Activated CD8-positive, alpha-beta memory T cell treated with anti-CD3 and anti-CD28 coated beads, Interleukin-2, amount 10 ng/mL, durations not matched to agents 7 days and 5 days (primary cell): Measurements from ENCODE around the gene PLA2G12B. TPM values are rescaled to one million over a fixed set of nuclear protein-coding genes. Genes with fewer than 3 reads are reported as not detected.

Experiments
- ATAC-seq: fragments of 150-1000 bp; cut with Tn5 transposase; one replicate; pipeline ENCODE4 v1.10.0; 2021; ENCODE audit warnings: moderate library complexity
- CTCF ChIA-PET: fragments of 350-600 bp; sonication (Branson Sonifier 250); formaldehyde crosslinking; loops from one replicate; lab custom pipeline; 2021; ENCODE audit warnings: antibody characterized with exemption; lab: Charles Lee
- DNase-seq: peaks from one replicate; pipeline ENCODE4 v3.0.0-alpha.2; 2020
- H3K27ac Mint-ChIP-seq: one replicate; pipeline ENCODE4 v1.8.0; 2021; ENCODE audit warnings: mild to moderate bottlenecking, mixed read lengths
- H3K27me3 Mint-ChIP-seq: one replicate; pipeline ENCODE4 v1.8.0; 2021; ENCODE audit warnings: mixed read lengths
- H3K36me3 Mint-ChIP-seq: one replicate; pipeline ENCODE4 v1.8.0; 2021; ENCODE audit warnings: mild to moderate bottlenecking, mixed read lengths
- H3K4me1 Mint-ChIP-seq: one replicate; pipeline ENCODE4 v1.8.0; 2021; ENCODE audit warnings: mixed read lengths
- H3K4me3 Mint-ChIP-seq: one replicate; pipeline ENCODE4 v1.8.0; 2021; ENCODE audit warnings: mild to moderate bottlenecking, moderate library complexity, mixed read lengths
- H3K9me3 Mint-ChIP-seq: one replicate; pipeline ENCODE4 v1.8.0; 2022; ENCODE audit warnings: low read depth, mixed read lengths
- total RNA-seq, 2 experiments: library from RNA; stranded (reverse); gene quantifications; one replicate each; pipeline ENCODE4 v1.2.3, GENCODE V29; 2021

Gene PLA2G12B
- total RNA-seq, 2 experiments from 2014 or later: not detected

DNA sequence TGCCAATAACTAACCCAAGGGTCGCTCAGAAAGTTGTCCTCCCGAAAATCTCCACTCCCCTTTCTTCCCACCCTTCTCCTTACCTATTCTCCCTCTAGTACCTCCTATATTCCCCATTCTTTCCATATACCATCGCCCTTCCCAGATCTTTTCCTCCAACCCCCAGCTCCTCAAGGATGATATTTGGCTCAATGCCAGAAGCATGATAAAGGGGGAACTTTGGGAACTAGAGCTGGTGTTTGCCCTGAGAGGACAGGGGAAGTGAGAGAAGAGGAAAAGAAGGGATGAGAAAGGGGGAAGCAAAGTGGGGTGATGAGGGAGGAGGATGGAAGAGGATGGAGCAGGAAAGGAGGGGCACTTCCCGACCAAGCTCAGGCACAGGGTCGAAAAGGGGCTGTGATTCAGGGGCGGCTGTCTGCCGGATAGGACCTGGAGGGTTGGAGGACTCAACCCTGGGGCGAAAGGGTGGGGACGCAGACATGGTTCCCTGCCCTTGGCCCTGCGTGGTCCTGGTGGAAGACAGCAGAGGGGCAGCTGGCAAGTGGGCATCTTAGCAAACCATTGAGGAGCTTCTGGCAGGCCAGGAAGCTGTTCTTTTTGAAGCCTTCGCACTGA, 59.3 kb downstream of the PLA2G12B start:
- no peaks in the 10 kb centered on the region for H3K36me3 Mint-ChIP-seq
- CTCF ChIA-PET: no interaction called here
- H3K4me1 Mint-ChIP-seq: no peaks in the 10 kb centered on the region
- H3K9me3 Mint-ChIP-seq: no peaks in the 10 kb centered on the region
- peaks cover 14% of the 10 kb centered on the region for H3K27me3 Mint-ChIP-seq
- H3K4me3 Mint-ChIP-seq: no peak overlapping the region
- no peak for DNase-seq
- no peak for ATAC-seq
- H3K27ac Mint-ChIP-seq: no peak overlapping the region

DNA sequence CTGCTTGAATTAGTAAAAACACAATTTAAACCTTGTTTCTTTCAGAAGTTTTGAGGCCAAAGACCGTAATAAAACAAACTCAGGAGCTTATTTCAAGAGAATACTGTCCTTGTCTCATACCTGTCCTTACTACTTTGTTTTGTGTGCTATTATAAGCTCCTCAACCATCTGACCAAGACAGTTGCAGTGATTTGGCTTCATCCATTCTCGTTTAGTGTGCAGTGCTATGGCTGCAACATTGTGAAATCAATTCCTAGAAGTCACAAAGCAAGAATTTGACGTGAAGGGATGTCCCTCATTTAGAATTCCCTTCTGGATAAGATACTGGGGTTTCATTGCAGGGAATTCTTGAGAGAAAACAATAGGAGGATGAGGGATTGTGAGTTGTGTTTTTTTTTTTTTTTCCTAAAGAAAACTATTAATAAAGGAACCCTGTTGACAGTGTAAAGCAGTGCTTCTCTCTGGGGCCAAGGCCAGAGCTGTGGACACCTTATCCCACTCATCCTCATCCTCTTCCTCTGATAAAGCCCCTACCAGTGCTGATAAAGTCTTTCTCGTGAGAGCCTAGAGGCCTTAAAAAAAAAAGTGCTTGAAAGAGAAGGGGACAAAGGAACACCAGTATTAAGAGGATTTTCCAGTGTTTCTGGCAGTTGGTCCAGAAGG, 61.3 kb downstream of the PLA2G12B start, which contains the start of gene OIT3:
Gene OIT3, plus strand, starts transcription at position 604 of the 663 bp plus-strand sequence. CDS start 60 bp downstream, outside the sequence.
- Mint-ChIP-seq H3K27me3 (peaks cover 11% of the 10 kb centered on the region), H3K9me3 (no peaks in the 10 kb centered on the region), H3K4me3 (no peak within 1 kb of the TSS), H3K27ac (no peak within 1 kb of the TSS), H3K36me3 (peaks cover 3% of the 10 kb centered on the region), H3K4me1 (no peaks in the 10 kb centered on the region)
- DNase-seq (no peak), ATAC-seq (no peak)
- CTCF ChIA-PET: no interaction called here

GRCh38 chr10:72890086-72890485, 64.5 kb downstream of the PLA2G12B start:
- Mint-ChIP-seq H3K9me3 (no peaks in the 10 kb centered on the region), H3K36me3 (peaks cover 9% of the 10 kb centered on the region), H3K27ac (no peak overlapping the region), H3K4me3 (no peak overlapping the region), H3K4me1 (peaks cover 8% of the 10 kb centered on the region), H3K27me3 (peaks cover 6% of the 10 kb centered on the region)
- DNase-seq (no peak), ATAC-seq (no peak)
- CTCF ChIA-PET: no interaction called here

DNA sequence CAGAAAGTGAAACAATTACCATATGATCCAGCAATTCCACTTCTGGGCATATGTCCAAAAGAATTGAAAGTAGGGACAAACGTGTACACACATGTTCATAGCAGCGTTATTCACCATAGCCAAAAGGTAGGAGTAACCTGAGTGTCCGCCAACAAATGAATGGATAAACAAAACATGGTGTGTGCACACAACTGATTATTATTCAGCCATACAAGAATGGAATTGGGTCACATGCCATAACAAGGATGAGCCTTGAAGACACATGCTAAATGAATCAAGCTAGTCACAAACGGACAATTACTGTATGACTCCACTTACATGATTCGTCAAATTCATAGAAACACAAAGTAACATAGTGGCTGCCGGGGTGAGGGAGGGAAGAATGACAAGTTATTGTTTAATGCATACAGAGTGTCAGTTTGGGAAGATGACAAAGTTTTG, 65.2 kb downstream of the PLA2G12B start:
- Mint-ChIP-seq H3K9me3 (no peaks in the 10 kb centered on the region), H3K4me1 (peaks cover 8% of the 10 kb centered on the region), H3K27me3 (peaks cover 6% of the 10 kb centered on the region), H3K4me3 (no peak overlapping the region), H3K27ac (no peak overlapping the region), H3K36me3 (peaks cover 12% of the 10 kb centered on the region)
- ATAC-seq (no peak), DNase-seq (no peak)
- CTCF ChIA-PET: no interaction called here

GRCh38 chr10:72888151-72888638, 66.4 kb downstream of the PLA2G12B start:
- DNase-seq (no peak), ATAC-seq (no peak)
- CTCF ChIA-PET: interaction anchor here (0.6 kb wide), 1 partner anchor 522 kb away, joined by 3 read pairs; no protein-coding TSS in a partner anchor
- H3K36me3 Mint-ChIP-seq: peaks cover 20% of the 10 kb centered on the region
- peaks cover 8% of the 10 kb centered on the region for H3K4me1 Mint-ChIP-seq
- no peak overlapping the region for H3K4me3 Mint-ChIP-seq
- H3K27ac Mint-ChIP-seq: no peak overlapping the region
- no peaks in the 10 kb centered on the region for H3K9me3 Mint-ChIP-seq
- H3K27me3 Mint-ChIP-seq: no peaks in the 10 kb centered on the region

DNA sequence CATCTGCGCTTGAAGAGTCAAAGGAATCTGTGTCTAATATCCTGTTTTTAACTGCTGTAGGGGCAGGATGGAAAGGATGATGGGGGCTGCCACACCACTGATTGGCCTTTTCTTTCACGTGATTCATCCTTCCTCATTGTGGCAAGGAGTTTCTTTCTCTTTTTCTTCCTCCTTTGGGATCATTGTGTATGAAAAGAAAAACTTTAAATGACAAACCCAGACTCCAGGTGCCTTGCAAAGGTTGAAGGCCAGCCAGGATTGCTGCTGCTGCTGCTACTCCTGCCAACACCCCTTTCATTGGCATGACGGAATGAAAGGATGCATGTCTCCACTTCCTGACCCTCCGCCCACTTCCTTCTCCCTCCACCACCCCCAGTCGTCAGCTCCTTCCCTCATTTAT, 67.6 kb downstream of the PLA2G12B start:
- Mint-ChIP-seq H3K9me3 (peaks cover 2% of the 10 kb centered on the region), H3K36me3 (peaks cover 24% of the 10 kb centered on the region), H3K27me3 (no peaks in the 10 kb centered on the region), H3K4me3 (no peak overlapping the region), H3K4me1 (peaks cover 8% of the 10 kb centered on the region), H3K27ac (peak overlapping the region; percentile 3)
- CTCF ChIA-PET: no interaction called here
- DNase-seq (no peak), ATAC-seq (no peak)

GRCh38 chr10:72886621-72887020, 68.0 kb downstream of the PLA2G12B start:
- Mint-ChIP-seq H3K27ac (no peak overlapping the region), H3K4me1 (peaks cover 8% of the 10 kb centered on the region), H3K36me3 (peaks cover 27% of the 10 kb centered on the region), H3K27me3 (no peaks in the 10 kb centered on the region), H3K4me3 (no peak overlapping the region), H3K9me3 (peaks cover 2% of the 10 kb centered on the region)
- DNase-seq (no peak), ATAC-seq (no peak)
- CTCF ChIA-PET: no interaction called here

DNA sequence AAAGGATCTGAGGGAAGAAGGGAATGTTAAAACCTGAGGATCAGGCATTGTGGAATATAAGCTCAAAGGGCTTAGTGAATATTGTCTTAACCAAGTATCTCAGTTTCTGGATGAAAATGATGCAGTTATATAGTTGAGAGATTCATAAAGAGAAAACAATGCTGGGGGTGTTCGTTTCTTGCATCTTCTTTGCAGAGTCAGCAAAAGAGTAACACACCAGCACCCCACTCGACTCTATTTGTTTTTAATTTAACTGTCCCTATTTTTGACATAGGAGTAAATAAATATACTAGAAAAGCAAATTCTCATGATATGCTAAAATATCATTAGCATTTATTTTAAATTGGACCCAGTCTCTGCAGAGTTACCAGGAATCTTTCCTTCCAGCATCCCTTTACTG, 68.7 kb downstream of the PLA2G12B start:
- ATAC-seq (no peak), DNase-seq (no peak)
- H3K9me3 Mint-ChIP-seq: peaks cover 2% of the 10 kb centered on the region
- no peak overlapping the region for H3K4me3 Mint-ChIP-seq
- peaks cover 30% of the 10 kb centered on the region for H3K36me3 Mint-ChIP-seq
- CTCF ChIA-PET: no interaction called here
- peaks cover 8% of the 10 kb centered on the region for H3K4me1 Mint-ChIP-seq
- no peak overlapping the region for H3K27ac Mint-ChIP-seq
- no peaks in the 10 kb centered on the region for H3K27me3 Mint-ChIP-seq

Other genes with a start within 250 kb of the PLA2G12B start
- gene OIT3, start 61.1 kb downstream of the PLA2G12B start, total RNA-seq: not detected
- gene P4HA1, start 142.1 kb upstream of the PLA2G12B start, total RNA-seq: 10 to 100 TPM; 29.8 to 30.5 TPM
- 1 to 10 TPM; 1.2 TPM for gene NUDT13, start 155.6 kb upstream of the PLA2G12B start, total RNA-seq
- 10 to 100 TPM; 26.7 to 30.5 TPM for gene ECD, start 213.2 kb upstream of the PLA2G12B start, total RNA-seq
- gene FAM149B1, start 213.3 kb upstream of the PLA2G12B start, total RNA-seq: 10 to 100 TPM; 13.4 to 14.7 TPM